Esophagus muscularis mucosa (tissue), 4 donors: ENCODE results near the gene SIGLEC15. TPM values are rescaled to one million over a fixed set of nuclear protein-coding genes. Genes with fewer than 3 reads are reported as not detected.

ENCODE experiments used
- DNase-seq: peaks from one replicate; pipeline ENCODE4 v3.0.0-alpha.2; 2017; ENCODE audit errors: extremely low spot score
- H3K27ac ChIP-seq, 4 donors: fragments of 200-600 bp; sonication (generic); replicated peaks in 1 of 4; 1 replicate in 3 of 4; 2 replicates in 1 of 4; pipeline ENCODE4 v1.5.1; 2016 to 2019; ENCODE audit warnings: mild to moderate bottlenecking in 1 of 4
- H3K27me3 ChIP-seq, 4 donors: fragments of 200-600 bp; sonication (generic); one replicate each; pipeline versions ENCODE4 v1.5.1 to v1.6.0; 2016 to 2019
- H3K36me3 ChIP-seq, 4 donors: fragments of 200-600 bp; sonication (generic); one replicate each; pipeline ENCODE4 v1.5.1; 2016 to 2019
- H3K4me1 ChIP-seq, 4 donors: fragments of 200-600 bp; sonication (generic); one replicate each; pipeline ENCODE4 v1.5.1; 2016 to 2019
- H3K4me3 ChIP-seq, 4 donors: fragments of 200-600 bp; sonication (generic); 1 replicate in 2 of 4; 2 replicates in 2 of 4; pipeline ENCODE4 v1.5.1; 2016 to 2019; ENCODE audit warnings: mild to moderate bottlenecking in 4 of 4, moderate library complexity in 1 of 4
- H3K9me3 ChIP-seq, 4 donors: fragments of 200-600 bp; sonication (generic); 1 replicate in 3 of 4; 2 replicates in 1 of 4; pipeline ENCODE4 v1.5.1; 2016 to 2019
- EP300 ChIP-seq: sonication (generic); formaldehyde crosslinking; IDR thresholded peaks from one replicate; pipeline ENCODE4 v1.6.1; 2017; ENCODE audit warnings: antibody characterized with exemption
- POLR2A ChIP-seq: fragments of 450-650 bp; IDR thresholded peaks from one replicate; pipeline ENCODE4 v1.6.1; 2017; ENCODE audit warnings: antibody characterized with exemption, moderate library complexity, mild to moderate bottlenecking, low read depth
- POLR2AphosphoS5 ChIP-seq, 2 donors: sonication (generic); formaldehyde crosslinking; IDR thresholded peaks; one replicate each; pipeline ENCODE4 v1.6.1; 2017; ENCODE audit warnings: antibody characterized with exemption in 2 of 2
- WGBS: methylation state at CpG from one replicate; pipeline ENCODE4 v1.1.5; 2018; 5-methylcytosine and 5-hydroxymethylcytosine counted together
- intact Hi-C: fragments of 100-400 bp; cut with DNase I; formaldehyde crosslinking; loops from one replicate; pipeline ENCODE4 v1.15.1; 2023
- total RNA-seq, 4 donors: library from RNA; depleted of rRNA; stranded (reverse); fragments of >200 nt; gene quantifications; one replicate each; pipeline versions ENCODE4 v1.1.0 to v1.2.1, GENCODE V29; 2016
- TF ChIP-seq, protein P1 (sequence below), 3 experiments: fragments of 200-600 bp in 2 of 3; fragments of 450-650 bp in 1 of 3; sonication (generic) in 2 of 3; IDR thresholded peaks; one replicate each; pipeline ENCODE4 v1.5.1; 2017 to 2019; ENCODE audit warnings: antibody characterized with exemption in 3 of 3, mild to moderate bottlenecking in 2 of 3, moderate library complexity in 1 of 3

The SIGLEC15 gene
- total RNA-seq, 4 donors from 2014 or later: 0.17 TPM; not detected in 3

DNA sequence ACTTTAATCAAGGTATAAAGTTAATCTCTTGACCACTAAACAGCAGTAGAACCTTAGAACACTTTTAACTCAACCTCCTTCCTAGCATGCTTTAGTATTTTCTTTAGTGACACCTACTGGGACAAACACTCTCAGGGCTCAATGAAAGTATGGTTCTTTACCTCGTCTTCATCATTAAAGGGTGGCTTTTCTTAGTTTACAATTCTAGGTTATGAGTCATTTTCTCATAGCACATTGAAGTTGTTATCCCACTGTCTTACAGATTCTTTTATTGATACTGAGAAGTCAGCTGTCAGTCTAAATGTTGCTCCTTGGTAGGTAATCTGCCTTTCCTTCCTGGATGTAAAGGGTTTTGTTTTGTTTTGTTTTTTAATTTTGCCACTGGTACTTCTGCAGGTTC lies 38.0 kb downstream of the SIGLEC15 start:
- no peak for DNase-seq
- TF ChIP-seq POLR2A (no peak), POLR2AphosphoS5 (IDR thresholded peaks at IDR 0.05) (no peak), EP300 (no peak)
- TF ChIP-seq, protein P1, sequence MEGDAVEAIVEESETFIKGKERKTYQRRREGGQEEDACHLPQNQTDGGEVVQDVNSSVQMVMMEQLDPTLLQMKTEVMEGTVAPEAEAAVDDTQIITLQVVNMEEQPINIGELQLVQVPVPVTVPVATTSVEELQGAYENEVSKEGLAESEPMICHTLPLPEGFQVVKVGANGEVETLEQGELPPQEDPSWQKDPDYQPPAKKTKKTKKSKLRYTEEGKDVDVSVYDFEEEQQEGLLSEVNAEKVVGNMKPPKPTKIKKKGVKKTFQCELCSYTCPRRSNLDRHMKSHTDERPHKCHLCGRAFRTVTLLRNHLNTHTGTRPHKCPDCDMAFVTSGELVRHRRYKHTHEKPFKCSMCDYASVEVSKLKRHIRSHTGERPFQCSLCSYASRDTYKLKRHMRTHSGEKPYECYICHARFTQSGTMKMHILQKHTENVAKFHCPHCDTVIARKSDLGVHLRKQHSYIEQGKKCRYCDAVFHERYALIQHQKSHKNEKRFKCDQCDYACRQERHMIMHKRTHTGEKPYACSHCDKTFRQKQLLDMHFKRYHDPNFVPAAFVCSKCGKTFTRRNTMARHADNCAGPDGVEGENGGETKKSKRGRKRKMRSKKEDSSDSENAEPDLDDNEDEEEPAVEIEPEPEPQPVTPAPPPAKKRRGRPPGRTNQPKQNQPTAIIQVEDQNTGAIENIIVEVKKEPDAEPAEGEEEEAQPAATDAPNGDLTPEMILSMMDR (IDR thresholded peaks at IDR 0.05): no peak
- intact Hi-C loops: no loop called here
- Histone ChIP-seq H3K9me3 (no peaks in the 10 kb centered on the region), H3K36me3 (peaks cover 47 to 99% (median 76%) of the 10 kb centered on the region in 4 donors), H3K4me1 (no peaks in the 10 kb centered on the region), H3K4me3 (no peak overlapping the region), H3K27ac (no peak overlapping the region), H3K27me3 (no peaks in the 10 kb centered on the region)
- 84% methylated on average over 1 of the region's 1 CpG for whole genome bisulfite sequencing

DNA sequence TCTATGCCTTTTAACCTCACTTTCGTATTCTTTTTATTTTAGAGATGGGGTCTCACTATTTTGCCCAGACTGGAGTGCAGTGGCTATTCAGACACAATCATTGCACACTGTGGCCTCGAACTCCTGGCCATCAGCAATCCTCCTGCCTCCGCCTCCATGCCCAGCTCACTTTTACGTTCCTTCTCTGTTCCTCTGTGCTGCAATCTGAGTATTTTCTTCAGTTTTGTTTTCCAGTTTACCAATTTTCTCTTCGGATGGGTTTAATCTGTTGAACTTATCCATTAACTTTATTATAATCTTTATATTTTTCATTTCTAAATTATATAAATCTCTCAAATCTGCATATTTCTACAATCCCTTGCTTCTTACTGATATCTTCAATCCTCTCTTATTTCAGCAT lies 38.6 kb downstream of the SIGLEC15 start:
- WGBS: 98% methylated on average over 5 of the region's 5 CpGs
- TF ChIP-seq, protein P1 (IDR thresholded peaks at IDR 0.05): no peak
- no peak for TF ChIP-seq POLR2A
- no peak for TF ChIP-seq POLR2AphosphoS5 (IDR thresholded peaks at IDR 0.05)
- no peak for TF ChIP-seq EP300
- H3K27me3 ChIP-seq: no peaks in the 10 kb centered on the region
- no peaks in the 10 kb centered on the region for H3K4me1 ChIP-seq
- no peak overlapping the region for H3K27ac ChIP-seq
- DNase-seq: no peak
- H3K4me3 ChIP-seq: no peak overlapping the region
- H3K36me3 ChIP-seq: peaks cover 41 to 98% (median 72%) of the 10 kb centered on the region in 4 donors
- no peaks in the 10 kb centered on the region for H3K9me3 ChIP-seq
- intact Hi-C loops: no loop called here

DNA sequence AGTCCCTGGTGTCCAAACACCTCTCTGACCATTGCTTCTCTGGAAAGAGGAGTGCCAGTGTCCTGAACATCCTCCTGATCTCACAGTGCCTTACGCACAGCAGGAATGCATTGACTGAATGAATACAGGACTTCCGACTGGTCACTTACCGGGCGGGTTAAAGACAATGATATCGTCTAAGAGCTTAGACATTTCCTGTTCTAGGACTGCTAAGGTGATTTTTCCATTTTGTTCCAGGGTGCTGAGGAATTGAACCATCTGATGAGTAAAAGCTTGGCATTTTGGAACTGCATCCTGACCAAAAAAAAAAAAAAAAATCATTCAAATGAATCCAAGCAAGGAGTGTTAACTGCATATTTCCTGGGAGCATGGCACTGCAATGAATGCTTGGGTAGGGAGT lies 40.0 kb downstream of the SIGLEC15 start:
- Histone ChIP-seq H3K9me3 (no peaks in the 10 kb centered on the region), H3K36me3 (peaks cover 36 to 96% (median 69%) of the 10 kb centered on the region in 4 donors), H3K27me3 (no peaks in the 10 kb centered on the region), H3K27ac (no peak overlapping the region), H3K4me1 (no peaks in the 10 kb centered on the region), H3K4me3 (no peak overlapping the region)
- TF ChIP-seq EP300: no peak
- TF ChIP-seq, protein P1 (IDR thresholded peaks at IDR 0.05): no peak
- TF ChIP-seq POLR2AphosphoS5 (IDR thresholded peaks at IDR 0.05): no peak
- no peak for TF ChIP-seq POLR2A
- no peak for DNase-seq
- intact Hi-C loops: no loop called here
- 88% methylated on average over 5 of the region's 5 CpGs for WGBS

DNA sequence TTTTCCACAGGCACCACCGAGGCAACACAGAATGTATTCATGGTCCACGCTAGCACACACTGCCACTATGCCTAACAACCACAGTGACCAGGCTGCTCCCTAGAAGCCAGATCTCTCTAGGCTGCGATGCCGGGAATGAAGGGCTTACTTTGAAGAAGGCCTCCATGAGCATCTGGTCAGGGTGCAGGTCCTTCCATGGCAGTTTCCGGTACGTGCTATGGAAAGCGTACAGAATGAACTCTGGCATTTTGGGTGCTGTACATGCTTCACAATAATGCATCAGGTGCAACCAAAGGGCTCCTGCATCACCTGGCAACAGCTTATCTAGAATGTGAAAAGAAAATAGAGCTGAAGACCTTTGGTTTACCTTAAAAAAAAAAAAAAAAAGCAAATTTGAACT lies 44.9 kb downstream of the SIGLEC15 start:
- intact Hi-C loops: no loop called here
- Histone ChIP-seq H3K36me3 (peaks cover 31 to 95% (median 71%) of the 10 kb centered on the region in 4 donors), H3K4me3 (no peak overlapping the region), H3K4me1 (no peaks in the 10 kb centered on the region), H3K9me3 (no peaks in the 10 kb centered on the region), H3K27ac (no peak overlapping the region), H3K27me3 (no peaks in the 10 kb centered on the region)
- DNase-seq: no peak
- TF ChIP-seq, protein P1 (IDR thresholded peaks at IDR 0.05): no peak
- TF ChIP-seq EP300 (no peak), POLR2AphosphoS5 (IDR thresholded peaks at IDR 0.05) (no peak)
- 93% methylated on average over 7 of the region's 7 CpGs for WGBS

DNA sequence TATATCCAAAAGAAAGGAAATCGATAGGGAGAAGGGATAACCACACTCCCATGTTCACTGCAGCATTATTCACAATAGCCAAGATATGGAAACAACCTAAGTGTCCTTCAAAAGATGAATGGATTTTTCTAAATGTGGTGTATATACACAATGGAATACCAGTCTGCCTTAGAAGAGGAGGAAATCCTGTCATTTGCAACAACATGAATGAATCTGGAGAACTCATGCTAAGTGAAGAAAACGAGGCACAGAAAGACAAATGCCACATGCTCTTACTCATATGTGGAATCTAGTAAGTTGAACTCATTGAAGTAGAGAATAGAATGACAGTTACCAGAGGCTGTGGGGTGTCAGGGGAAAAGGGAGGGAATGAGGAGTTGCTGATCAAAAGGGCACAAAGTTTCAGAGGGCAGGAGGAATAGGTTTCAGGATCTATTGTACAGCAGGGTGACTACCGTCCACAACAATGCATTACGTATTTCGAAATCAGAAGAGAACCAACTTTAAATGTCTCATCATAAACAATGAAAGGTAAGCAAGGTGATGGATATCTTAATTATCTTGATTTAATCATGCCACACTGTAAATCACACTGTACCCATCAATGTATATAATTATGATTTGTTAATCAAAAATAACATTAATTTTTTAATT lies 46.1 kb downstream of the SIGLEC15 start:
- Histone ChIP-seq H3K27ac (no peak overlapping the region), H3K27me3 (no peaks in the 10 kb centered on the region), H3K4me3 (no peak overlapping the region), H3K36me3 (peaks cover 34 to 95% (median 69%) of the 10 kb centered on the region in 4 donors), H3K9me3 (no peaks in the 10 kb centered on the region), H3K4me1 (no peaks in the 10 kb centered on the region)
- TF ChIP-seq POLR2AphosphoS5 (IDR thresholded peaks at IDR 0.05): no peak
- TF ChIP-seq POLR2A: no peak
- TF ChIP-seq EP300: no peak
- TF ChIP-seq, protein P1 (IDR thresholded peaks at IDR 0.05): no peak
- 80% methylated on average over 5 of the region's 5 CpGs for WGBS
- intact Hi-C loops: no loop called here
- DNase-seq: no peak
